Endothelial cell of umbilical vein (primary cell): ENCODE data around the gene PTPRZ1. TPM values are rescaled to one million over a fixed set of nuclear protein-coding genes. Genes with fewer than 3 reads are reported as not detected.

Experiments used
- BruUV-seq: library from RNA; stranded (reverse); fragments of 400-500 nt; replicated peaks from 2 replicates; lab custom pipeline; 2021; lab: Mats Ljungman, UMichigan
- CTCF ChIA-PET: fragments of 300-600, 350-600 bp; sonication (Branson Sonifier 250); formaldehyde crosslinking; loops from one replicate; lab custom pipeline; 2021; ENCODE audit warnings: antibody characterized with exemption, inconsistent platforms; lab: Charles Lee
- POLR2A ChIA-PET: fragments of 300-600, 350-600 bp; sonication (Branson Sonifier 250); formaldehyde crosslinking; loops from one replicate; lab custom pipeline; 2021; ENCODE audit warnings: antibody characterized with exemption, inconsistent platforms; lab: Charles Lee
- DNase-seq: peaks from one replicate; pipeline ENCODE4 v3.0.0-alpha.2; 2011; ENCODE audit warnings: low read depth, low spot score
- FAIRE-seq: peaks from 2 replicates; lab custom pipeline; 2011; peaks lifted over from hg19 to GRCh38; lab: Jason Lieb, UNC
- H2AFZ ChIP-seq: 2 replicates; pipeline ENCODE4 v1.6.0; 2012; ENCODE audit warnings: low read depth, low read length, control low read depth, inconsistent platforms
- H3K27ac ChIP-seq: 2 replicates; pipeline ENCODE4 v1.5.1; 2011; ENCODE audit warnings: low read depth, mild to moderate bottlenecking, control low read depth, low read length, moderate library complexity; ENCODE audit not compliant: insufficient read depth
- H3K27me3 ChIP-seq, 2 experiments: 2 replicates each; pipeline versions ENCODE4 v1.6.0 to v1.6.1; 2011; ENCODE audit warnings: low read length in 2 of 2, mixed read lengths in 1 of 2; ENCODE audit not compliant: control insufficient read depth in 2 of 2, insufficient read depth in 2 of 2
- H3K36me3 ChIP-seq, 2 experiments: 2 replicates in 1 of 2; 3 replicates in 1 of 2; pipeline ENCODE4 v1.5.1; 2011; ENCODE audit warnings: low read length in 2 of 2, mild to moderate bottlenecking in 1 of 2, moderate library complexity in 1 of 2; ENCODE audit not compliant: control insufficient read depth in 2 of 2, insufficient read depth in 2 of 2; ENCODE audit errors: extremely low read depth in 1 of 2
- H3K4me1 ChIP-seq: 3 replicates; pipeline ENCODE4 v1.5.1; 2011; ENCODE audit warnings: mild to moderate bottlenecking, low read length; ENCODE audit not compliant: control insufficient read depth, insufficient read depth; ENCODE audit errors: extremely low read depth
- H3K4me2 ChIP-seq: 2 replicates; pipeline ENCODE4 v1.6.1; 2011; ENCODE audit warnings: low read length, control low read depth, mixed read lengths; ENCODE audit not compliant: insufficient read depth
- H3K4me3 ChIP-seq, 3 experiments: fragments of 200-600 bp in 1 of 3; sonication (generic), shearing (Covaris generic) in 1 of 3; replicated peaks in 1 of 3; 2 replicates each; pipeline ENCODE4 v1.5.1; 2011 to 2016; ENCODE audit warnings: control low read depth in 3 of 3, low read length in 3 of 3, mild to moderate bottlenecking in 2 of 3, inconsistent platforms in 1 of 3, low read depth in 1 of 3, moderate library complexity in 1 of 3; ENCODE audit not compliant: insufficient read depth in 1 of 3
- H3K79me2 ChIP-seq: 2 replicates; pipeline ENCODE4 v1.6.0; 2012; ENCODE audit warnings: low read length, inconsistent platforms; ENCODE audit not compliant: control insufficient read depth, insufficient read depth
- H3K9ac ChIP-seq: replicated peaks from 2 replicates; pipeline ENCODE3; 2011; ENCODE audit warnings: low read length, control low read depth; ENCODE audit not compliant: insufficient read depth; ENCODE audit errors: extremely low read depth
- H3K9me1 ChIP-seq: replicated peaks from 3 replicates; pipeline ENCODE4 v1.6.0; 2011; ENCODE audit warnings: mild to moderate bottlenecking, low read length; ENCODE audit not compliant: control insufficient read depth, insufficient read depth; ENCODE audit errors: extremely low read depth
- H3K9me3 ChIP-seq: replicated peaks from 2 replicates; pipeline ENCODE4 v1.5.1; 2012; ENCODE audit warnings: low read length, inconsistent platforms; ENCODE audit not compliant: control insufficient read depth, insufficient read depth
- H4K20me1 ChIP-seq: replicated peaks from 2 replicates; pipeline ENCODE3; 2011; ENCODE audit warnings: mild to moderate bottlenecking, low read length; ENCODE audit not compliant: control insufficient read depth, insufficient read depth; ENCODE audit errors: extremely low read depth
- FOS ChIP-seq: IDR thresholded peaks from 2 replicates; pipeline ENCODE4 v1.6.1; 2011; ENCODE audit warnings: mild to moderate bottlenecking, low read length, moderate library complexity, borderline replicate concordance; ENCODE audit not compliant: insufficient read depth
- JUN ChIP-seq: IDR thresholded peaks from 2 replicates; pipeline ENCODE4 v1.6.1; 2011; ENCODE audit warnings: borderline replicate concordance, low read depth; ENCODE audit not compliant: insufficient read length, insufficient read depth
- MYC ChIP-seq: IDR thresholded peaks from one replicate; pipeline ENCODE4 v1.6.1; 2011; ENCODE audit warnings: mild to moderate bottlenecking, low read depth, low read length
- dilution Hi-C: fragments of 300-500 bp; cut with MboI; formaldehyde crosslinking; loops from one replicate; pipeline ENCODE4 v1.15.0; 2019; ENCODE audit warnings: low sequenced_read_pairs; ENCODE audit not compliant: extremely low pct_ligation_motif_present
- intact Hi-C: fragments of 100-400 bp; cut with micrococcal nuclease; formaldehyde crosslinking; loops from one replicate; pipeline ENCODE4 v1.10.0; 2022
- polyA plus RNA-seq, 4 experiments: library from polyadenylated mRNA; depleted of rRNA in 3 of 4; stranded (reverse) in 3 of 4; unstranded in 1 of 4; fragments of >200 nt; gene quantifications; 2 replicates each; pipeline versions ENCODE4 v1.2.1 to v1.2.3, GENCODE V29; 2011 to 2012; ENCODE audit warnings: missing spikeins in 1 of 4
- total RNA-seq: library from RNA; stranded (reverse); gene quantifications from 2 replicates; pipeline ENCODE4 v1.2.3, GENCODE V29; 2021
- TF ChIP-seq, protein P1 (sequence below): IDR thresholded peaks from 2 replicates; pipeline ENCODE4 v1.6.1; 2011; ENCODE audit not compliant: insufficient read depth, insufficient read length
- TF ChIP-seq, protein P2 (sequence below), 2 donors: IDR thresholded peaks; 1 replicate in 1 of 2; 2 replicates in 1 of 2; pipeline ENCODE4 v1.5.1; 2011; ENCODE audit warnings: low read length in 2 of 2, mild to moderate bottlenecking in 2 of 2, moderate library complexity in 2 of 2, control low read depth in 1 of 2, inconsistent platforms in 1 of 2, low read depth in 1 of 2; ENCODE audit not compliant: insufficient read depth in 1 of 2; ENCODE audit errors: extremely low read depth in 1 of 2

Gene PTPRZ1
- total and polyA plus RNA-seq, 2 donors (not counting 3 experiments of a cell fraction or from before 2014, with no cell fraction given): 0.07 TPM; not detected in 1

DNA sequence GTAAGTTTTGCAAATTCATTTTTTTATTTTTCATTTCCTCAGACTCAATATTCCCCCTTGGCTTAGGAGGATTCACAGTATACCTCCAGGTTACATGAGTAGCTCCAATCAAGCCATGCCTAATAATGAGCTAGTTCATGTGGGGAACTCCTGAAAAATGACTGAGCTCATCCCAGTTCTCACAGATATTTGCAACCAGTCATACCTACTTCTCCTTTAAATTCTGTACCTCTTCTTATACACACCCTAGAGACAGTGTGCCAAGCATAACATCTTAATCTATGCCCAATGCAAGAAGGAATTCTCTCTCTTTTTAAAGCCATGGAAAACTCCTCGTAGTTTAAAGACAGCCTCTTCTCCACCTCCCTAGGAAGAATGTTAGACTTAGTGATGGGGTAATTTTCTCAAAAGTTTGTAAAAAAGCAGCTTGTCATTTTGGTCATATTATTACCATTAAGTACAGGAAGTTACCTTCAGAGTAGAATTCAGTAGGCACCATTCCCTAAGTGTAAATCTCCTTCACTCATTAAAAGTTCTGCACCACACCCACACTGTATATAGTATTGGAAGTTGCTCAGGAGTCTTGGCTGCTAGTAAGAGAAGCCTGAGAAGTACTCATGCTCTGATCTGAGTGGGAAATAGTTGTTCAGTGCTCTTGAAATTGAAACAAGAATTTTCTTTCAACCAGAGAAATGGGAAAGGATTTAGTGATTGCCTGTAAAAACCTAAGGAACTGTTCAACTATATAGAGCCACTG is 72.7 kb downstream of the PTPRZ1 start:
- no TSS peak for BruUV-seq
- H3K9me3 ChIP-seq: no peaks in the 10 kb centered on the region
- DNase-seq: no peak
- H3K27me3 ChIP-seq: no peaks in the 10 kb centered on the region
- no peak for TF ChIP-seq JUN
- TF ChIP-seq, protein P1, sequence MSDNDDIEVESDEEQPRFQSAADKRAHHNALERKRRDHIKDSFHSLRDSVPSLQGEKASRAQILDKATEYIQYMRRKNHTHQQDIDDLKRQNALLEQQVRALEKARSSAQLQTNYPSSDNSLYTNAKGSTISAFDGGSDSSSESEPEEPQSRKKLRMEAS: no peak
- TF ChIP-seq FOS: no peak
- TF ChIP-seq MYC: no peak
- TF ChIP-seq, protein P2, sequence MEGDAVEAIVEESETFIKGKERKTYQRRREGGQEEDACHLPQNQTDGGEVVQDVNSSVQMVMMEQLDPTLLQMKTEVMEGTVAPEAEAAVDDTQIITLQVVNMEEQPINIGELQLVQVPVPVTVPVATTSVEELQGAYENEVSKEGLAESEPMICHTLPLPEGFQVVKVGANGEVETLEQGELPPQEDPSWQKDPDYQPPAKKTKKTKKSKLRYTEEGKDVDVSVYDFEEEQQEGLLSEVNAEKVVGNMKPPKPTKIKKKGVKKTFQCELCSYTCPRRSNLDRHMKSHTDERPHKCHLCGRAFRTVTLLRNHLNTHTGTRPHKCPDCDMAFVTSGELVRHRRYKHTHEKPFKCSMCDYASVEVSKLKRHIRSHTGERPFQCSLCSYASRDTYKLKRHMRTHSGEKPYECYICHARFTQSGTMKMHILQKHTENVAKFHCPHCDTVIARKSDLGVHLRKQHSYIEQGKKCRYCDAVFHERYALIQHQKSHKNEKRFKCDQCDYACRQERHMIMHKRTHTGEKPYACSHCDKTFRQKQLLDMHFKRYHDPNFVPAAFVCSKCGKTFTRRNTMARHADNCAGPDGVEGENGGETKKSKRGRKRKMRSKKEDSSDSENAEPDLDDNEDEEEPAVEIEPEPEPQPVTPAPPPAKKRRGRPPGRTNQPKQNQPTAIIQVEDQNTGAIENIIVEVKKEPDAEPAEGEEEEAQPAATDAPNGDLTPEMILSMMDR (IDR thresholded peaks at IDR 0.05; ENCODE audit: extremely low read depth in 1 of 2, insufficient read depth in 1 of 2, low read depth in 1 of 2, low read length in 2 of 2): no peak
- no peak for FAIRE-seq
- CTCF ChIA-PET: interaction anchor here (1.2 to 2.4 kb wide), 4 partner anchors 9 to 549 kb away, joined by 3 to 11 read pairs (median 6); partner anchors contain the start of gene FAM3C
- POLR2A ChIA-PET: no interaction called here
- peaks cover 5% of the 10 kb centered on the region for H3K4me1 ChIP-seq
- H3K79me2 ChIP-seq: no peaks in the 10 kb centered on the region
- no peak overlapping the region for H2AFZ ChIP-seq
- no peak overlapping the region for H3K9ac ChIP-seq
- no peak overlapping the region for H3K27ac ChIP-seq
- intact Hi-C loops (no loop called here), dilution Hi-C loops (no loop called here)
- H4K20me1 ChIP-seq: no peaks in the 10 kb centered on the region
- no peaks in the 10 kb centered on the region for H3K9me1 ChIP-seq
- no peak overlapping the region for H3K4me2 ChIP-seq
- no peak overlapping the region for H3K4me3 ChIP-seq
- H3K36me3 ChIP-seq: no peaks in the 10 kb centered on the region
